ENCODE results near the gene CACNA2D4. TPM values are rescaled to one million over a fixed set of nuclear protein-coding genes. Genes with fewer than 3 reads are reported as not detected.

Gene CACNA2D4
- total RNA-seq, 1 donor, result 0.72 TPM

DNA sequence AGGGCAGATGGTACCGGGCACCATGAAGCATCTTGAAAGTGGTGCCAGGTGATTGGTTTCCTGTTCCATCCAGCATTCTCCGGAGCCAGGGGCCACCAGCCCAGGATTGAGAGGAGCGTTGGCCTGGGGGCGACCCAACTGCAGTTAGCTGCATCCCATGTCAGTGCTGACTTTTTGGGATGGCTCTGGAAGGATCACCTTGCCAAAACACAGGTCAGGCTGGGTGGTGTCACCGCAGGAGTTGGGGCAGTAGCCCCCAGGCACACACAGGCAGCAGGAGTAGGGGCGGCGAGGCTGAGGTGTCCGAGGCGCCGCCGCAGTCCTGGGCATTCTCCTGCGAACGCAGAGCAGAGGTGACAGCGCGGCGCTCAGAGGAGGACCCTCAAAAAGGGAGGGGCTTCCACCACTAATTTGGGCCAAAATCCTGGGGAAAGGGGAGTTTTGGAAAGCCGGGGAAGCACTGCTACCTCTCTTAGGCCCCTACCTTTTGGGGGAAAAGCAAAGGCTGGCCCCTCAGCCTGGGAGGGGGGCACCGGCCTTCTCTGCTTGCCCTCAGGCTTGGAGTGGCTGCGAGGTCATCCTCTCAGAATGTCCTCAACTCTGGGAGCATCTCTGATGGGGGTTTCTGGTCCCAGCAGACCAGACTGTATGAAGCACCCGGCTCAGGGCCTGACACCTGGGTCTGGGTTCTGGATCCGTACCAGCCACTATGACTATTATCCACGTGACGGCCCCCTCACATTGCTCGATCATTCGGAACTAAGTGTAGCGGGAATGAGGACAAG is 124.8 kb downstream of the CACNA2D4 start:
- Histone ChIP-seq H3K27ac (ENCODE audit: low read depth, low read length) (no peak overlapping the region), H3K4me1 (ENCODE audit: insufficient read depth, low read length) (peaks cover 10% of the 10 kb centered on the region), H3K27me3 (ENCODE audit: insufficient read depth, low read length) (peaks cover 4% of the 10 kb centered on the region), H3K36me3 (ENCODE audit: insufficient read depth, low read length) (no peaks in the 10 kb centered on the region), H3K4me3 (ENCODE audit: insufficient read depth, low read length) (no peak overlapping the region), H4K20me1 (ENCODE audit: insufficient read depth, low read length) (no peaks in the 10 kb centered on the region), H2AFZ (ENCODE audit: low read length) (no peak overlapping the region), H3K79me2 (ENCODE audit: insufficient read depth, low read length) (no peaks in the 10 kb centered on the region), H3K4me2 (ENCODE audit: insufficient read depth, low read length) (no peak overlapping the region), H3K9me3 (ENCODE audit: low read depth, low read length) (no peaks in the 10 kb centered on the region)
- DNase-seq (ENCODE audit: insufficient read length, low spot score, missing footprints), result no peak
- TF ChIP-seq, protein P1, sequence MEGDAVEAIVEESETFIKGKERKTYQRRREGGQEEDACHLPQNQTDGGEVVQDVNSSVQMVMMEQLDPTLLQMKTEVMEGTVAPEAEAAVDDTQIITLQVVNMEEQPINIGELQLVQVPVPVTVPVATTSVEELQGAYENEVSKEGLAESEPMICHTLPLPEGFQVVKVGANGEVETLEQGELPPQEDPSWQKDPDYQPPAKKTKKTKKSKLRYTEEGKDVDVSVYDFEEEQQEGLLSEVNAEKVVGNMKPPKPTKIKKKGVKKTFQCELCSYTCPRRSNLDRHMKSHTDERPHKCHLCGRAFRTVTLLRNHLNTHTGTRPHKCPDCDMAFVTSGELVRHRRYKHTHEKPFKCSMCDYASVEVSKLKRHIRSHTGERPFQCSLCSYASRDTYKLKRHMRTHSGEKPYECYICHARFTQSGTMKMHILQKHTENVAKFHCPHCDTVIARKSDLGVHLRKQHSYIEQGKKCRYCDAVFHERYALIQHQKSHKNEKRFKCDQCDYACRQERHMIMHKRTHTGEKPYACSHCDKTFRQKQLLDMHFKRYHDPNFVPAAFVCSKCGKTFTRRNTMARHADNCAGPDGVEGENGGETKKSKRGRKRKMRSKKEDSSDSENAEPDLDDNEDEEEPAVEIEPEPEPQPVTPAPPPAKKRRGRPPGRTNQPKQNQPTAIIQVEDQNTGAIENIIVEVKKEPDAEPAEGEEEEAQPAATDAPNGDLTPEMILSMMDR (IDR thresholded peaks at IDR 0.05; ENCODE audit: extremely low read depth, low read depth, low read length), result no peak

- Histone ChIP-seq H3K36me3 (ENCODE audit: insufficient read depth, low read length) (peaks cover 2% of the 10 kb centered on the region), H3K4me3 (ENCODE audit: insufficient read depth, low read length) (no peak overlapping the region), H3K27ac (ENCODE audit: low read depth, low read length) (no peak overlapping the region), H4K20me1 (ENCODE audit: insufficient read depth, low read length) (no peaks in the 10 kb centered on the region), H3K4me2 (ENCODE audit: insufficient read depth, low read length) (no peak overlapping the region), H2AFZ (ENCODE audit: low read length) (no peak overlapping the region), H3K79me2 (ENCODE audit: insufficient read depth, low read length) (no peaks in the 10 kb centered on the region), H3K27me3 (ENCODE audit: insufficient read depth, low read length) (peaks cover 4% of the 10 kb centered on the region), H3K4me1 (ENCODE audit: insufficient read depth, low read length) (peaks cover 10% of the 10 kb centered on the region), H3K9me3 (ENCODE audit: low read depth, low read length) (no peaks in the 10 kb centered on the region)
- DNase-seq (ENCODE audit: insufficient read length, low spot score, missing footprints), result no peak
- TF ChIP-seq, protein P1 (IDR thresholded peaks at IDR 0.05; ENCODE audit: extremely low read depth, low read depth, low read length), result no peak
Measured at GRCh38 chr12:1792406-1792805, 126.0 kb downstream of the CACNA2D4 start.

- Histone ChIP-seq H3K4me1 (ENCODE audit: insufficient read depth, low read length) (peaks cover 2% of the 10 kb centered on the region), H3K4me3 (ENCODE audit: insufficient read depth, low read length) (no peak overlapping the region), H3K9me3 (ENCODE audit: low read depth, low read length) (no peaks in the 10 kb centered on the region), H3K36me3 (ENCODE audit: insufficient read depth, low read length) (peaks cover 4% of the 10 kb centered on the region), H3K27me3 (ENCODE audit: insufficient read depth, low read length) (peaks cover 4% of the 10 kb centered on the region), H4K20me1 (ENCODE audit: insufficient read depth, low read length) (no peaks in the 10 kb centered on the region), H3K4me2 (ENCODE audit: insufficient read depth, low read length) (no peak overlapping the region), H3K27ac (ENCODE audit: low read depth, low read length) (no peak overlapping the region), H2AFZ (ENCODE audit: low read length) (no peak overlapping the region), H3K79me2 (ENCODE audit: insufficient read depth, low read length) (no peaks in the 10 kb centered on the region)
- DNase-seq (ENCODE audit: insufficient read length, low spot score, missing footprints), result peak; percentile 92
- TF ChIP-seq, protein P1 (IDR thresholded peaks at IDR 0.05; ENCODE audit: extremely low read depth, low read depth, low read length), result peak; percentile 89
Measured at GRCh38 chr12:1791104-1791841, 127.2 kb downstream of the CACNA2D4 start.

DNA sequence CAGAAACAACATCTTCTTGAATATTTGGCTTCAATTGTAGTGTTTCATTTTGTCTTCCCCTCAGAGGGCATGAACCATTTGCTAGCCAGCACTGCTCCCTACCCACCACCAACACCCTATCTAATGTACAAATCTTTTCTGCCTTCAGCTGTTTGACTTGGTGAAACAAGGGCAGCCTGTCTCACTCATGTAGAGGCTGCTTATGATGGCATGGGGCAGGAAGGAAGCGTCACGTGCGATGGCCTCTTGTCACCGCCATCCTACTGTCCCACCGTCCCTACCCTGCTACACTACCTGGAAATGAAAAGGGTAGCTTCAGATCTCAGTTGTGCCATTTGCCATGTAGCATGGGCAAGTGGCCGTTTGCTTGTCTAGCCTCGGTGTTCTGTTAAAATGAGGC is 128.0 kb downstream of the CACNA2D4 start:
- peaks cover 3% of the 10 kb centered on the region for H3K27me3 ChIP-seq (ENCODE audit: insufficient read depth, low read length)
- H3K79me2 ChIP-seq (ENCODE audit: insufficient read depth, low read length), result no peaks in the 10 kb centered on the region
- H3K27ac ChIP-seq (ENCODE audit: low read depth, low read length), result no peak overlapping the region
- H2AFZ ChIP-seq (ENCODE audit: low read length), result no peak overlapping the region
- H4K20me1 ChIP-seq (ENCODE audit: insufficient read depth, low read length), result no peaks in the 10 kb centered on the region
- TF ChIP-seq, protein P1 (IDR thresholded peaks at IDR 0.05; ENCODE audit: extremely low read depth, low read depth, low read length), result no peak
- peaks cover 4% of the 10 kb centered on the region for H3K36me3 ChIP-seq (ENCODE audit: insufficient read depth, low read length)
- H3K9me3 ChIP-seq (ENCODE audit: low read depth, low read length), result no peaks in the 10 kb centered on the region
- DNase-seq (ENCODE audit: insufficient read length, low spot score, missing footprints), result no peak
- H3K4me2 ChIP-seq (ENCODE audit: insufficient read depth, low read length), result no peak overlapping the region
- no peaks in the 10 kb centered on the region for H3K4me1 ChIP-seq (ENCODE audit: insufficient read depth, low read length)
- H3K4me3 ChIP-seq (ENCODE audit: insufficient read depth, low read length), result no peak overlapping the region
